Activated CD4-positive, alpha-beta T cell treated with anti-CD3 and anti-CD28 coated beads, Interleukin-2, Interleukin-4, amounts not matched to agents 100 ng/mL and 50 ng/mL, durations not matched to agents 16 hours and 8 hours (primary cell): ENCODE results near the gene TET1.
"Not testable (repeated sequence)": the region's sequence is repeated elsewhere in the genome, so short reads cannot be mapped to it uniquely, and the experiment has no call there.

Experiments
- DNase-seq: peaks from one replicate; pipeline ENCODE4 v3.0.0-alpha.2; 2020; ENCODE audit warnings: low spot score

The TET1 gene

GRCh38 chr10:68713065-68713464 lies 152.9 kb downstream of the TET1 start:
- not testable (repeated sequence) for DNase-seq

DNA sequence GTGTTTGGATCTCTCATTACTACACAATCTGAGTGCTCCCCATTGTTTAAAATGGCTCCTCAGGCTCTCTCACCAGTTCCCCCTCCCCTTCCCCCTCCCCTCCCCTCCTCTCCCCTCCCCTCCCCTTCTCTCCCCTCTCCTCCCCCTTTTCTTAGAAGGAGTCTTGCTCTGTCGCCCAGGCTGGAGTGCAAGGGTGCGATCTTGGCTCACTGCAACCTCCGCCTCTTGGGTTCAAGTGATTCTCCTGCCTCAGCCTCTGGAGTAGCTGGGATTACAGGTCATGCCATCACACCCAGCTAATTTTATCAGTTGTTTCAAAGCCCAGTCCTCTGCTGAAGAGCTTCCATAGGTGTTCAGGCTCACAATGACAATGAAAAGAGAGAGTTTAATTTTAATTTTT lies 157.3 kb downstream of the TET1 start:
- no peak for DNase-seq

DNA sequence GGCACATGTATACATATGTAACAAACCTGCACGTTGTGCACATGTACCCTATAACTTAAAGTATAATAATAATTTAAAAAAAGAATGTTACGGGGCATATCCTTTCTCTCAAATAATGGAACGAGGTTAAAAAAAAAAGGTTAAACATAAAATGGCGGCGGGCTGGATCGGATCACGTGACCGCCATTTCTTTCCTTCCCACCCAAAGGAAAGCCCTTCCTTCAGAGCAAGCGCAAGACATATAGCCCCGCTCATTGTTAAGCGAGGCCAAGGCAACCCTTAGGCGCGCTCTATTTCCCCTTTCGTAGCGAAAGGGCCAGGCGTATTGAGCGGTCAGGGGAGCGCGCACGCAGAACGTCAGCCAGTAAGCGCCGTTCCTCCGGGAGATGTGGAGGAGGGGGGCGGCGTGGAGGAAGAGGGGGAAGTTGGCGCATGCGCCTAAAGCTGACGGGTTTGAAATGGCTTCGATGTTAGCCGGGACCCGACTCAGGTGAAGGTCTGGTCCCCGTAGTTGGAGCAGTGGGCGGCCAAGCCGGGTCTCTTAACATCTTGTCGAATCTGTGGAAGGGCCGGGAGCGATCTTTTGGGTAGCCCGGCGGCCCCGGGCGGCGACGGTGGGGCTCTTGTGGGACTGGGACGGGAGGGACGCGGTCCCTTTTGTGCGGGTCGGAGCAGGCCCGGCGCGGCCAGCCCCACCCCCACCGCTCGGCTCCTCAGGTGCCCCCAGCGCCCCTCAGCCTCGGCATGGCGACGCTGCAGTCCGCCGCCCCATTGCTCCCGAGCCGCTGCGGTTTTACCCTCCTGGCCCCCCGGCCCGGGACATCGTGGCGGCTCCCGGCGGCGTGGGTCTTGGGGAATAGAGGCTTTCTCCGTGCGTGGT lies 160.9 kb downstream of the TET1 start, which contains the start of gene CCAR1:
Gene CCAR1, plus strand, starts transcription at position 447 of the 880 bp plus-strand sequence. CDS start 1,266 bp downstream, outside the sequence.
- DNase-seq, result peak; percentile 98

- DNase-seq, result peak; percentile 7
These were observed 161.7 kb downstream of the TET1 start for GRCh38 chr10:68721673-68722335.

GRCh38 chr10:68725016-68725415 lies 164.9 kb downstream of the TET1 start:
- DNase-seq, result no peak

DNA sequence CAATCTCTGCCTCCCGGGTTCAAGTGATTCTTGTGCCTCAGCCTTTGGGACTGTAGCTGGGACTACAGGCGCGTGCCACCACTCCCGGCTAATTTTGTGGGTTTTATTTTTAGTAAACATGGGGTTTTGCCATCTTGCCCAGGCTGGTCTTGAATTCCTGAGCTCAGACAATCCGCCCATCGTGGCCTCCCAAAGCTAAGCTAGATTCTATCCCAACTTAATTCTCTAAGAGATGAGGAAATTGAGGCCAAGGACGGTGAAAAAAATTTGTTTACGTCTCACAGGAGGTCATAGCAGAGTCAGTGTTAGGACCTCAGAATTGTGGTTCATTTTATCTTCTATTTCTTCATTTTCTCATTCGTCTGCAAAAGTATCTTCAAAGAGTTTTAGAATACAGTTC lies 167.0 kb downstream of the TET1 start:
- no peak for DNase-seq

DNA sequence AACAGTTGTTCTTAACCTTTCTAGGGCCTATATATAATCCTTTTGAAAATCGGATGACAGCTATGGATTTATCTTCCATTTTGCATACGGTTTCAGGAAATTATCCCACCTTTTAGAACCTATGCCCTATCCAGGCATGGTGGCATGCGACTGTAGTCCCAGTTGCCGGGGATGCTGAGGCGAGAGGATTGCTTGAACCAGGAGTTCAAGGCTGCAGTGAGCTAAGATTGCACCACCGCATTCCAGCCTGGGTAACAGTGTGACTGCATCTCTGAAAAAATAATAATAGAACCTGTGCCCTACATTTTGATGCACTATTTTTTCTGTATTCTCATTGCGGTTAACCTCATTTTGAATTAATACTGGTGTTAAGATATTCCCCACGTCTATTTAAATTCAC lies 172.5 kb downstream of the TET1 start:
- no peak for DNase-seq

DNA sequence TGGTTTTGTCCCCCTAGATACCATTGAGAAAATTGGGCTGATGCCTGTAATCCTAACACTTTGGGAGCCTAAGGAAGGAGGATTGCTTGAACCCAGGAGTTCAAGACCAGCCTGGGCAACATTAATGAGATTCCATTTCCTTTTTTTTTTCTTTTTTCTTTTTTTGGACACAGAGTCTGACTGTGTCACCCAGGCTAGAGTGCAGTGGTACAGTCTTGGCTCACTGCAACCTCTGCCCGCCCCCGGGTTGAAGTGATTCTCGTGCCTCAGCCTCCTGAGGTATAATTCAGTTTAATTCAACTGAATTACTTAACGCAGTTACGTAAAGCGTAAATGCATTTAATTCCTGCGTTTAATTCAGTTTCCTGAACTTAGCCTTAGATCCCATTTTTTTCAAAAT lies 174.2 kb downstream of the TET1 start:
- DNase-seq, result no peak

GRCh38 chr10:68735119-68735518 lies 175.0 kb downstream of the TET1 start:
- no peak for DNase-seq

GRCh38 chr10:68735739-68736138 lies 175.6 kb downstream of the TET1 start:
- not testable (repeated sequence) for DNase-seq

GRCh38 chr10:68740676-68741075 lies 180.5 kb downstream of the TET1 start:
- DNase-seq, result not testable (repeated sequence)

GRCh38 chr10:68742397-68742796 lies 182.3 kb downstream of the TET1 start:
- DNase-seq, result no peak
